Ovary (tissue), 9 donors: ENCODE results near the gene RAF1. TPM values are rescaled to one million over a fixed set of nuclear protein-coding genes. Genes with fewer than 3 reads are reported as not detected.

Experiments
- DNase-seq, 5 donors: peaks; one replicate each; pipeline ENCODE4 v3.0.0-alpha.2; 2019 to 2020
- H3K27ac ChIP-seq, 2 donors: fragments of 200-600 bp; one replicate each; pipeline versions ENCODE4 v1.5.1 to v1.8.0; 2019 to 2022
- H3K27me3 ChIP-seq: fragments of 200-600 bp; one replicate; pipeline ENCODE4 v1.8.0; 2022
- H3K36me3 ChIP-seq: fragments of 200-600 bp; sonication (generic); one replicate; pipeline ENCODE4 v1.5.1; 2019
- H3K4me1 ChIP-seq: one replicate; pipeline ENCODE4 v1.8.1; 2013; ENCODE audit warnings: mild to moderate bottlenecking, moderate library complexity; ENCODE audit not compliant: insufficient read depth
- H3K4me3 ChIP-seq: fragments of 200-600 bp; sonication (generic); one replicate; pipeline ENCODE4 v1.5.1; 2017
- H3K9me3 ChIP-seq, 2 donors: fragments of 200-600 bp in 1 of 2; sonication (generic) in 1 of 2; one replicate each; pipeline versions ENCODE4 v1.5.1 to v1.8.1; 2013 to 2019; ENCODE audit warnings: mild to moderate bottlenecking in 1 of 2, moderate library complexity in 1 of 2
- EP300 ChIP-seq: sonication (generic); formaldehyde crosslinking; IDR thresholded peaks from one replicate; pipeline ENCODE4 v1.6.1; 2017; ENCODE audit warnings: antibody characterized with exemption
- POLR2A ChIP-seq: fragments of 450-650 bp; IDR thresholded peaks from one replicate; pipeline ENCODE4 v1.6.1; 2017; ENCODE audit warnings: antibody characterized with exemption, mild to moderate bottlenecking, moderate library complexity
- WGBS, 3 donors: extraction: QIAGEN DNeasy Blood & Tissue Kit in 1 of 3; methylation state at CpG; one replicate each; pipeline versions ENCODE4 v1.1.5 to v1.1.7; 2013 to 2017; 5-methylcytosine and 5-hydroxymethylcytosine counted together
- intact Hi-C, 4 donors: fragments of 100-400 bp; cut with DNase I; formaldehyde crosslinking; loops; one replicate each; pipeline versions ENCODE4 v1.11.0 to v1.15.1; 2022 to 2023
- polyA plus RNA-seq, 2 donors: library from polyadenylated mRNA; stranded (reverse); fragments of 200-250 nt in 1 of 2; fragments of 350-450 nt in 1 of 2; fragmentation: Illumina TruSeq in 1 of 2; extraction: RNeasy Lipid Tissue Mini Kit (QIAGEN cat#74804) in 1 of 2; gene quantifications; one replicate each; pipeline ENCODE4 v1.2.3, GENCODE V29; 2013 to 2014
- total RNA-seq, 7 donors: library from RNA; depleted of rRNA in 2 of 7; stranded (reverse); fragments of >200 nt in 2 of 7; fragmentation: NEBNext Ultra II Directional in 3 of 7; extraction: Animal tissue kit (Norgen Biotek cat#: 25700) in 3 of 7; gene quantifications; one replicate each; pipeline versions ENCODE4 v1.1.0 to v1.2.4, GENCODE V29; 2016 to 2023
- TF ChIP-seq, protein P1 (sequence below), 3 donors: fragments of 450-650 bp in 2 of 3; fragments of 200-600 bp in 1 of 3; IDR thresholded peaks; one replicate each; pipeline versions ENCODE4 v1.5.1 to v1.8.0; 2016 to 2022; ENCODE audit warnings: antibody characterized with exemption in 3 of 3, mild to moderate bottlenecking in 1 of 3
- donor health status: DM: no; HTN: no; CAD: no; lungs with moderate emphysema.
- donor health status: DM: no; HTN: no; CAD: no.
- donor health status: Bipolar disorder and iron deficiency.
- donor health status: DM: yes; HTN: yes; CAD: no.
- donor health status: DM: no; HTN: no; CAD: no.
- donor health status: DM: yes; HTN: yes; CAD: no.

The RAF1 gene
- total and polyA plus RNA-seq, 9 donors, result 62.1 to 106 (median 78.8) TPM

GRCh38 chr3:12582730-12583129 is 81.2 kb downstream of the RAF1 start:
- H3K36me3 ChIP-seq, result no peaks in the 10 kb centered on the region
- no peaks in the 10 kb centered on the region for H3K27me3 ChIP-seq
- H3K4me1 ChIP-seq, result no peaks in the 10 kb centered on the region
- H3K4me3 ChIP-seq, result no peak overlapping the region
- no peaks in the 10 kb centered on the region for H3K9me3 ChIP-seq
- TF ChIP-seq, protein P1, sequence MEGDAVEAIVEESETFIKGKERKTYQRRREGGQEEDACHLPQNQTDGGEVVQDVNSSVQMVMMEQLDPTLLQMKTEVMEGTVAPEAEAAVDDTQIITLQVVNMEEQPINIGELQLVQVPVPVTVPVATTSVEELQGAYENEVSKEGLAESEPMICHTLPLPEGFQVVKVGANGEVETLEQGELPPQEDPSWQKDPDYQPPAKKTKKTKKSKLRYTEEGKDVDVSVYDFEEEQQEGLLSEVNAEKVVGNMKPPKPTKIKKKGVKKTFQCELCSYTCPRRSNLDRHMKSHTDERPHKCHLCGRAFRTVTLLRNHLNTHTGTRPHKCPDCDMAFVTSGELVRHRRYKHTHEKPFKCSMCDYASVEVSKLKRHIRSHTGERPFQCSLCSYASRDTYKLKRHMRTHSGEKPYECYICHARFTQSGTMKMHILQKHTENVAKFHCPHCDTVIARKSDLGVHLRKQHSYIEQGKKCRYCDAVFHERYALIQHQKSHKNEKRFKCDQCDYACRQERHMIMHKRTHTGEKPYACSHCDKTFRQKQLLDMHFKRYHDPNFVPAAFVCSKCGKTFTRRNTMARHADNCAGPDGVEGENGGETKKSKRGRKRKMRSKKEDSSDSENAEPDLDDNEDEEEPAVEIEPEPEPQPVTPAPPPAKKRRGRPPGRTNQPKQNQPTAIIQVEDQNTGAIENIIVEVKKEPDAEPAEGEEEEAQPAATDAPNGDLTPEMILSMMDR (IDR thresholded peaks at IDR 0.05), result no peak
- TF ChIP-seq EP300 (no peak), POLR2A (no peak)
- H3K27ac ChIP-seq, result no peak overlapping the region
- DNase-seq, result no peak
- intact Hi-C loops, result no loop called here
- WGBS, 3 donors, result 70 to 72% (median 71%) methylated on average over 4 of the region's 4 CpGs

DNA sequence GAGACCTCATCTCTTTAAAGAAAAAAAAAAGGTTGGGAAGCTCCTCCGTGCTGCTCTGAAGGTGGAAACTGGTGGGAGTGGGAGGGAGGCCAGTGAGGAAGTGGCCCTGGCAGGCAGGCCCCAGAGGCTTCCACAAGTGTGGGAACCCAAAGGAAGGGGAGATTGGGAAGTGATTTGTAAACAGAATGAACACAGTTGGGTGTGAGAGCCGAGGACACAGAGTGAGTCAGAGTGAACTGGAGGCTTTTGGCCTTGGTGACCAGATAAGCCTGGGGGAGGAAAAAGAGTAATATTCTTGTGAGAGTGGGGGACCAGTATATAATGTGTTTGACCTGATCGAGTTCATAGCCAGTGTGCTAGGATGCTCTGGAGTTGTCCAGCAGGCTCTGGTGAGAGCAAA is 84.0 kb downstream of the RAF1 start:
- Histone ChIP-seq H3K27me3 (no peaks in the 10 kb centered on the region), H3K4me1 (no peaks in the 10 kb centered on the region), H3K36me3 (no peaks in the 10 kb centered on the region), H3K4me3 (no peak overlapping the region), H3K27ac (no peak overlapping the region), H3K9me3 (no peaks in the 10 kb centered on the region)
- TF ChIP-seq POLR2A (no peak), EP300 (no peak)
- TF ChIP-seq, protein P1 (IDR thresholded peaks at IDR 0.05), result no peak
- DNase-seq, result no peak
- intact Hi-C loops, result no loop called here
- 1 to 9% (median 7%) methylated on average over 3 of the region's 3 CpGs for WGBS, 3 donors

DNA sequence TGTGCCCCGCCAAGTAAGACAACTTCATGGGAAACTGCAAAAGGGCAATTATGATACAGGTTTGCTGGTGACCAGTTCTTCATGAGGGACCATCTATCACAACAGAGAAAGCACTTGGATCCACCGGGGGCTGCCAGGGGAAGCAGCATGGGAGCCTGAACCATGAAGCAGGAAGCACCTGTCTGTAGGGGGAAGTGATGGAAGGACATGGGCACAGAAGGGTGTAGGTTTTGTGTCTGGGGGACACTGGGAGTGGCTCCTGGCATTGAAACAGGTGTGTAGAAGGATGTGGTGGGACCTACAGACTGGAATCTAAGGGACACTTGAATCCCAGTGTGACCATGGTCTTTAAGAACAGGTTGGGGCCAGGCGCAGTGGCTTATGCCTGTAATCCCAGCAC is 84.5 kb downstream of the RAF1 start:
- no peak overlapping the region for H3K4me3 ChIP-seq
- no peak for DNase-seq
- H3K4me1 ChIP-seq, result no peaks in the 10 kb centered on the region
- WGBS, 3 donors, result 83 to 92% (median 88%) methylated on average over 3 of the region's 3 CpGs
- no peaks in the 10 kb centered on the region for H3K27me3 ChIP-seq
- intact Hi-C loops, result no loop called here
- TF ChIP-seq EP300 (no peak), POLR2A (no peak)
- TF ChIP-seq, protein P1 (IDR thresholded peaks at IDR 0.05), result no peak
- H3K27ac ChIP-seq, result no peak overlapping the region
- H3K9me3 ChIP-seq, result no peaks in the 10 kb centered on the region
- H3K36me3 ChIP-seq, result no peaks in the 10 kb centered on the region

- no peaks in the 10 kb centered on the region for H3K27me3 ChIP-seq
- 88 to 97% (median 92%) methylated on average over 2 of the region's 2 CpGs for WGBS, 3 donors
- no peak overlapping the region for H3K4me3 ChIP-seq
- H3K4me1 ChIP-seq, result no peaks in the 10 kb centered on the region
- no peak overlapping the region for H3K27ac ChIP-seq
- no peak for DNase-seq
- no peaks in the 10 kb centered on the region for H3K36me3 ChIP-seq
- intact Hi-C loops, result no loop called here
- TF ChIP-seq, protein P1 (IDR thresholded peaks at IDR 0.05), result no peak
- TF ChIP-seq EP300, result no peak
- no peak for TF ChIP-seq POLR2A
- H3K9me3 ChIP-seq, result no peaks in the 10 kb centered on the region
These were observed 85.2 kb downstream of the RAF1 start for GRCh38 chr3:12578742-12579141.

DNA sequence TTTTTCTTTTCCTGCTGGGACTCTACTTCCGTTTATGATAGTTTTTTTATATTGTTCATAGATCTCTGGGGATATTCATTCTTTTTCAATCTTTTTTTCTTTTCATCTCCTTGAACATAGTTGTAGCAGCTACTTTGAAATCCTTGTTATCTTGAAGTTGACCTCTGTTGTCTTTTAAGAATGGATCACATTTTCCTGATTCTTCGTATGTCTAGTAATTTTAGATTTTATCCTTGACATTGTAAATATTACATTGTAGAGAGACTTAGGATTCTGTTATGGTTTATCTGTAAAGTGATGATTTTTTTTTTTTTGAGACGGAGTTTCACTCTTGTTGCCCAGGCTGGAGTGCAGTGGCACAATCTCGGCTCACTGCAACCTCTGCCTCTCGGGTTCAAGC is 86.5 kb downstream of the RAF1 start:
- DNase-seq, result no peak
- H3K9me3 ChIP-seq, result no peaks in the 10 kb centered on the region
- H3K27me3 ChIP-seq, result no peaks in the 10 kb centered on the region
- no peak overlapping the region for H3K4me3 ChIP-seq
- no peaks in the 10 kb centered on the region for H3K4me1 ChIP-seq
- no peaks in the 10 kb centered on the region for H3K36me3 ChIP-seq
- intact Hi-C loops, result no loop called here
- 91 to 94% (median 93%) methylated on average over 5 of the region's 5 CpGs for WGBS, 3 donors
- TF ChIP-seq EP300 (no peak), POLR2A (no peak)
- TF ChIP-seq, protein P1 (IDR thresholded peaks at IDR 0.05), result no peak
- no peak overlapping the region for H3K27ac ChIP-seq
